ENCODE results near the gene KCNG2. TPM values are rescaled to one million over a fixed set of nuclear protein-coding genes. Genes with fewer than 3 reads are reported as not detected.

The KCNG2 gene
- total RNA-seq, 1 experiment from 2014 or later, result not detected

GRCh38 chr18:79779700-79780190, 18.0 kb upstream of the KCNG2 start:
- TF ChIP-seq, protein P1, sequence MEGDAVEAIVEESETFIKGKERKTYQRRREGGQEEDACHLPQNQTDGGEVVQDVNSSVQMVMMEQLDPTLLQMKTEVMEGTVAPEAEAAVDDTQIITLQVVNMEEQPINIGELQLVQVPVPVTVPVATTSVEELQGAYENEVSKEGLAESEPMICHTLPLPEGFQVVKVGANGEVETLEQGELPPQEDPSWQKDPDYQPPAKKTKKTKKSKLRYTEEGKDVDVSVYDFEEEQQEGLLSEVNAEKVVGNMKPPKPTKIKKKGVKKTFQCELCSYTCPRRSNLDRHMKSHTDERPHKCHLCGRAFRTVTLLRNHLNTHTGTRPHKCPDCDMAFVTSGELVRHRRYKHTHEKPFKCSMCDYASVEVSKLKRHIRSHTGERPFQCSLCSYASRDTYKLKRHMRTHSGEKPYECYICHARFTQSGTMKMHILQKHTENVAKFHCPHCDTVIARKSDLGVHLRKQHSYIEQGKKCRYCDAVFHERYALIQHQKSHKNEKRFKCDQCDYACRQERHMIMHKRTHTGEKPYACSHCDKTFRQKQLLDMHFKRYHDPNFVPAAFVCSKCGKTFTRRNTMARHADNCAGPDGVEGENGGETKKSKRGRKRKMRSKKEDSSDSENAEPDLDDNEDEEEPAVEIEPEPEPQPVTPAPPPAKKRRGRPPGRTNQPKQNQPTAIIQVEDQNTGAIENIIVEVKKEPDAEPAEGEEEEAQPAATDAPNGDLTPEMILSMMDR (conservative IDR thresholded peaks at IDR 0.05), result no peak
- TF ChIP-seq EZH2 (IDR thresholded peaks at IDR 0.05; ENCODE audit: low read depth), result no peak
- Histone ChIP-seq H3K4me1 (replicated peaks; ENCODE audit: insufficient read depth) (no peaks in the 10 kb centered on the region), H3K27ac (no peak overlapping the region), H4K20me1 (ENCODE audit: insufficient read depth) (0 out of 2 replicates have a peak, but pooled peaks cover 3% of the 10 kb centered on the region), H3K79me2 (ENCODE audit: low read depth) (no peaks in the 10 kb centered on the region), H3K4me2 (no peak overlapping the region), H3K27me3 (ENCODE audit: insufficient read depth, low read depth) (peaks cover 61% of the 10 kb centered on the region), H2AFZ (no peak overlapping the region), H3K9me3 (ENCODE audit: insufficient read depth, low read depth) (no peaks in the 10 kb centered on the region), H3K4me3 (no peak overlapping the region), H3K9me2 (ENCODE audit: insufficient read depth) (no peaks in the 10 kb centered on the region), H3K36me3 (ENCODE audit: low read depth) (no peaks in the 10 kb centered on the region), H3F3A (ENCODE audit: insufficient read depth, low read depth) (no peaks in the 10 kb centered on the region)
- ChIA-PET CTCF (no interaction called here), POLR2A (ENCODE audit: unreplicated experiment) (no interaction called here)
- intact Hi-C loops (cut with micrococcal nuclease; ENCODE audit: unreplicated experiment), result no loop called here
- no TSS peak for BruUV-seq (replicated peaks)
- no peak for DNase-seq

DNA sequence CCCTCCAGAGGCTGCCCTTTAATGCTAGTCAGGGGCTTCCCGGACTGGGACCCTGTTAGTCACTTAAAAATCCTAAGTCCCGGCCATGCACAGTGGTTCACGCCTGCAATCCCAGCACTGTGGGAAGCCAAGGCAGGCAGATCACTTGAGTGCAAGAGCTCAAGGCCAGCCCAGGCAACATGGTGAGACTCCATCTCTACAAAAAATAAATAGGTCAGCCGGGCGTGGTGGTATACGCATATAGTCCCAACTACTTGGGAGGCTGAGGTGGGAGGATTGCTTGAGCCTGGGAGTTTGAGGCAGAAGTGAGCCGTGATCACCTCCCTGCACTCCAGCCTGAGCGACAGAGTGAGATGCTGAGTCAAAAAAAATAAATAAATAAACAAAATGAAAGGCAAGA, 17.2 kb upstream of the KCNG2 start:
- Histone ChIP-seq H3K4me2 (no peak overlapping the region), H3K36me3 (ENCODE audit: low read depth) (no peaks in the 10 kb centered on the region), H3K27ac (no peak overlapping the region), H4K20me1 (ENCODE audit: insufficient read depth) (0 out of 2 replicates have a peak, but pooled peaks cover 3% of the 10 kb centered on the region), H3K4me1 (replicated peaks; ENCODE audit: insufficient read depth) (no peaks in the 10 kb centered on the region), H3K27me3 (ENCODE audit: insufficient read depth, low read depth) (peaks cover 58% of the 10 kb centered on the region), H3F3A (ENCODE audit: insufficient read depth, low read depth) (no peaks in the 10 kb centered on the region), H3K4me3 (no peak overlapping the region), H2AFZ (no peak overlapping the region), H3K9me2 (ENCODE audit: insufficient read depth) (no peaks in the 10 kb centered on the region), H3K9me3 (ENCODE audit: insufficient read depth, low read depth) (no peaks in the 10 kb centered on the region), H3K79me2 (ENCODE audit: low read depth) (no peaks in the 10 kb centered on the region)
- no peak for DNase-seq
- no TSS peak for BruUV-seq (replicated peaks)
- TF ChIP-seq EZH2 (IDR thresholded peaks at IDR 0.05; ENCODE audit: low read depth), result no peak
- ChIA-PET POLR2A (ENCODE audit: unreplicated experiment) (no interaction called here), CTCF (no interaction called here)
- intact Hi-C loops (cut with micrococcal nuclease; ENCODE audit: unreplicated experiment), result no loop called here

DNA sequence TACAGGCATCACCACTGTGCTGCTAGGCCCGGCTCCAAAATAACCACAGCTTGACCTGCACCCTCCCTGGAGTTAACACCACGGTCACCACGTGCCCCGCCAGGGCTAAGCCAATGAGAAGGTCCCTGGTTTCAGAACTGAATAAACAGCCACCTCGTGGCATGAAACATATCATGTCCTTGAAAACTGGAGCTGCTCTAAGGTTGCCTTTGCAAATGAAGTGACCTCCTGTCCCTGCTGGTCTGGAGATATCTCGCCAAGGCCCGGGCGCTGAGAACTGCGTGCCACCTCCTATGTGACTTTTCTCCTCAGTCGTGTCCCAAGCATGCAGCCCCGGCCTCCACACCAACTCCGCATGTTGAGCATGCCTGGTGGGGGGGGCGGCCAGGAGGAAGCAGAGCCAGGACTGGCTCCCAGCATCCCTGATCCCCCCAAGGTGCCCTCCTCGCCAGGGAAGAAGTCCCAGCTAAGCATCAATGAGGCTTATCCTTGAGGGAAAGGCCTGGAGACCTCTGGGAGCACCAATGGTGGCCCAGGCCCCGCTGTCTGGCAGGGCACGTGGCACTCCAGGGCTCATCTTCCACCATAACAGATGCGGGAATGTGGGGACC, 16.3 kb upstream of the KCNG2 start:
- intact Hi-C loops (cut with micrococcal nuclease; ENCODE audit: unreplicated experiment), result no loop called here
- no TSS peak for BruUV-seq (replicated peaks)
- POLR2A ChIA-PET (ENCODE audit: unreplicated experiment), result no interaction called here

More for the DNA sequence above, 16.3 kb upstream of the KCNG2 start:
- Histone ChIP-seq H3F3A (ENCODE audit: insufficient read depth, low read depth) (no peaks in the 10 kb centered on the region), H3K9me3 (ENCODE audit: insufficient read depth, low read depth) (no peaks in the 10 kb centered on the region), H3K36me3 (ENCODE audit: low read depth) (no peaks in the 10 kb centered on the region), H3K4me3 (no peak overlapping the region), H3K27ac (no peak overlapping the region), H2AFZ (no peak overlapping the region), H3K79me2 (ENCODE audit: low read depth) (no peaks in the 10 kb centered on the region), H3K9me2 (ENCODE audit: insufficient read depth) (no peaks in the 10 kb centered on the region), H3K4me1 (replicated peaks; ENCODE audit: insufficient read depth) (no peaks in the 10 kb centered on the region), H3K4me2 (no peak overlapping the region), H4K20me1 (ENCODE audit: insufficient read depth) (0 out of 2 replicates have a peak, but pooled peaks cover 3% of the 10 kb centered on the region), H3K27me3 (ENCODE audit: insufficient read depth, low read depth) (peaks cover 50% of the 10 kb centered on the region)
- CTCF ChIA-PET, result no interaction called here
- no peak for TF ChIP-seq EZH2 (IDR thresholded peaks at IDR 0.05; ENCODE audit: low read depth)
- TF ChIP-seq, protein P1 (conservative IDR thresholded peaks at IDR 0.05), result no peak
- DNase-seq, result no peak
